ENCODE measurements around the gene CXXC5.
"Not testable (repeated sequence)": the region's sequence is repeated elsewhere in the genome, so short reads cannot be mapped to it uniquely, and the experiment has no call there.

The CXXC5 gene

DNA sequence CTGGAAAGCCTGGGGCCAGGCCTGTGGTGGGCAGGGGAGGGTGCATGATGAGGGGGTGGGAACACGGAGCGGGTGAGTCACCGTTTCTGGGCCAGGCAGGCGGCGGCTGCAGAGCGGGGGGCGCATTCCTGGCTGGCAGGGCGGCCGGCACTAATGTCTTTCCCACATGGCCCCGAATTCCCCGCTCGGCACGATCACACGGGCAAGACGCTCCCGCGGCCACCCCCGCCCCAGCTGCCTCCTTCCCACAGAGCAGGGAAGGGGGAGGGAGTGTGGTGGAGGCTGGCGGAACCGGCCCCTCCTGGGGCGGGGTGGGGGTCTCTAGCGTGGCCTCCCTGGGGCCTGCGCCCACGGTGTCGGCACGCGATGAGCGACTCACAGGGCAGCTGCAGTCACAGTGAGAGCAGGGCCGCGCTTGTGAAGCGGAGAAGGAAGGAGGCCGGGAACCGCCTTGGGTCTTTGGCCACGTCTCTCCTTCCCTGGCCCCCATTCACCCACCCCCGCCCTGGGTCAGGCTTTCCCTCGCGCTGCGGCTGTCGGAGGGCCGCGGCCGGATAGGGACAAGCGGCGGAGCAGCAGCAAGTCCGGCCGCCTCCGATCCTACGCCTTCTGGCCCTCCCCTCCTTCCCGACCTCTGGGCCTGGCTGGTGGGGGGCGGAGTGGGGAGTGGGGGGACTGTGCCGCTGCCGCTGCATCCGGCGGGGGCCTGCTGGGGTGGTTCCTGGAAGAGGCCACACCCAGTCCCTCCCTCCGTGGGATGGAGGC is 48.9 kb downstream of the CXXC5 start:
- peak; percentile 82 for DNase-seq

DNA sequence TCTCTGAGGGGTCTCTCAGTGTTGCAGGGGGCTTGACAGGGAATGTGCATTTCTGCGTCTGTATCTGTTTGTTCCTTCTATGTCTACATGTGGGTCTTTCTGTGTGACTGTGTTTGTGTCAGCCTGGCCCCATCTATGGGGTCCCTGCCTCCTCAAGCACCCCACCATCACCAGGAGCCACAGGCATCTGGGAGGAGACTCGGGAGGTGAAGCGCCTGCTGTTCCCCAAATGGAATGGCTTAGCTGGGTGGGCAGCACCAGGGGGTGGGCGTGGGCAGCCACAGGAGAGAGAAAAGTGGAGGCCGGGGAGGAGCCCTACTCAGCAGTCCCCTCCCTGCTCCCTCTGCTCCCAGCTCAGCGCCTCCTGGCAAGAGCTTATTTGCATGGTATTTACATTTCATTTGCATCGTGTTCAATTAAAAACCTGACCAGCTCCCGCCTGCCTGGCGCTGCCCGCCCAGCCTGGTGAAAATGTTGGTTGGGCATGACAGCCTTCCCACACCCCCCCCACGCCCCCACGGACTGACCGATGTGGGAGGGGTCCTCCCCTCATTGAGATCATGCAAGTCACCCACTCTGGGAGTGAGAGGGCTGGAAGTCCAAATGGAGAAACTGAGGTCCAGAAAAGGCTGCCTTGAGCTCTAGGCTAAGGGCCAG is 50.5 kb downstream of the CXXC5 start:
- DNase-seq, result peak; percentile 82

DNA sequence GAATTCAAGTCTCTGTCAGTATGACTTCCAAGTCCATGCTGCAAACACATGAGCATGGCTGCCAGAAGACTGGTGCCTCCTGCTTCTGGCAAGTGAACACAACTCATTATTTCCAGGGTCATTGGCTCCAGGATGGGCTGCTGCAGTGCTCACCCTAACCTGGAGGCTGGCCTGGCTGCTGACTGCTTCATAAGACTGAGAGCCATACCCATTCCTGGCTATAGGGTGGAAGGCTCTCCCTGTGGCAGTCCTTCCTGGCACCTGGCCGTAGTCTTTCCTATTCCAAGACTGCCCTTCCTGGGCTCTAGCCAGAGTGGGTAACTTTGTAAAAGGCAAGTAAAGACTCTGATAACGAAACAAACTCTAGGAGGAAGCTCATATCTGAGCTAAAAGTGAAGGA is 51.2 kb downstream of the CXXC5 start:
- peak; percentile 46 for DNase-seq

DNA sequence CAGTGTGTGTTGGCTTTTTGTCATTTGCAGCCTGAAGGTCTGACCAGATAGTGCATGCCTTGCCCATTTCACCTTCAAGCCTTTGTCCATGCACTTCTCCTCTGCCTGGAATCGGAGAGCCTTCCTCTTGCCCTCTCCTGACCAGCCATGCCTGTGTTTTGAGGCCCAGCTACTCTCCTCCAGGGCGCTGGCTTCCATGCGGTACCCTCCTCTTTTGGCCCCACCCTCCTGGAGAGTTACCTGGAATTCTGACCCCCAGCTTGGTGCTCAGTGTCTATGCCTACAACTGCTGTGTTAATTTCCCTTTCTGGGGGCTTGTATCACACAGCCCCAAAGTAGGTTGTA is 52.5 kb downstream of the CXXC5 start:
- peak; percentile 59 for DNase-seq

DNA sequence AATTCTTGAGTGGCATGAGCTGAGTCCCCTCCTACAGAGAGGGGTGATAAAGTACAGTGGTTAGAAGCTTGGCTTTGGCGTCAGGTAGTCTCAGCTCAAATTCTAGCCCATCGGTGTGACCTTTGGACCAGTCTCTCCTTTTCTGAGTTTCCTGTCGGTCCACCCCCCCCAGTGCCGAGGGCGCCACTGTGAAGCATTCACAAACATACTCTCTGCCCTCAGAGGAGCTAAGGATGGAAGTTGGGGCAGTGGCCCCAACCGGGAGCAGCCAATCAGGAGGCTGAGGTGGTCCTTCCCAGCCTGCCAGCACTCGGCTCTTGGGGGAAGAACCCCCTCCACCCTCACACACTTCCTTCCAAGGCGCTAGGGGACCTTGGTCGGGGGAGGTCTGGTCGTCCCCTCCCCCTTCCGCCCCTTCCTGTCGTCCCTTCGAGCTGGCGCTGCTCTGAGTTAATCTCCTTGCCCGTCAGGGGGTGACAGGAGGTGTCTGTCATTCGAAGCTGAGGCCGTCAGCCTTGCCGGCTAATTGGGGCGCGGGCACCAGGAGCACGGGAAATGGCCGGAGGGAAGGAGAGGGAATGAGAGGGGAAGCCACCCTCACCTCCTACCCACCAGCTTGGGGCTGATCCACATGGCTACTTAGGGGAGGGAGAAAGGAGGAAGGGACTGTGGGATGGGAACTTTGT is 53.0 kb downstream of the CXXC5 start:
- peak; percentile 82 for DNase-seq

DNA sequence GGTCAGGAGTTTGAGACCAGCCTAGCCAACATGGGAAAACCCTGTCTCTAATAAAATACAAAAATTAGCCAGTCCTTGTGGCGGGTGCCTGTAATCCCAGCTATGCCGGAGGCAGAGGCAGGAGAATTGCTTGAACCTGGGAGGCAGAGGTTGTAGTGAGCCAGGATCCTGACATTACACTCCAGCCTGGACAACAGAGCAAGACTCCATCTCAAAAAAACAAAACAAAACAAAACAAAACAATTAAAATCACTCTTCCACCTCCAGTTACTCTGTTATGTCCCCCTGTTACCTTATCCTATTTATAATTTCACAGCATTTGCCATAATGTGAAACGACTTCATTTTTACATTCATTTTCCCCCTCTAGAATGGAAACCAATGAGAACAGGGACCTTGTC is 54.4 kb downstream of the CXXC5 start:
- no peak for DNase-seq

DNA sequence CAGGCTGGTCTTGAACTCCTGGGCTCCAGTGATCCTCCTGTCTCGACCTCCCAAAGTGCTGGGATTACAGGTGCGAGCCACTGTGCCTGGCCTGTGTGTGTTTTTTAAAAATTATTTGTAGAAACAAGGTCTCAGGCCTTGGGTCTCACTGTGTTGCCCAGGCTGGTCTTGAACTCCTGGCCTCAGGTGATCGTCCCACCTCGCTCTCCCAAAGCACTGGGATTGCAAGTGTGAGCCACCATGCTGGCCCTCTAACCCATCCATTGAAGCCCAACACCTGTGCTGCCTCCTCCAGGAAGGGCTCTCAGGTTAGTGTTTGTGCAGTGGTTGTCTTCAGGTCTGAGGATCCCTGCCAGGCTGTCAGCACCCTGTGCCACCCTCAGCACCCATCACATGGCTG is 56.6 kb downstream of the CXXC5 start:
- DNase-seq, result no peak

DNA sequence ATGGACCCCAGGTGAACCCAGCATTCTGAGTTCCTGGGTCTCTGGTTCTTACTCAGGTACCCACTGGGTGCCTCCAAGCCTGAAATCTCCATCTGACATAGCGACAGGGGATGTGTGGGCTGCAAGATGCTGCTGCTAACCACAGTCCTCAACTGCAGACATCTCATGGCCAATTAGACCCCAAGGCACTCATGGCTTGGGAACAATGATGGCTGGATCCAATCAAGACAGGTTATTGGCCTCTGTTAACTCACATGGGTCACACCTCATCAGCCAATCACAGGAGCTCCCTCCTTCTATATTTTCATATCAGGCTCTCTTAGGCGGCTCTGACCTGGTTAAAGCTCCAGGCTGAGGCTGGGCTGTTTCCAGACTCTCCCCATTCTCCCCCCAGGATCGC is 57.0 kb downstream of the CXXC5 start:
- no peak for DNase-seq

DNA sequence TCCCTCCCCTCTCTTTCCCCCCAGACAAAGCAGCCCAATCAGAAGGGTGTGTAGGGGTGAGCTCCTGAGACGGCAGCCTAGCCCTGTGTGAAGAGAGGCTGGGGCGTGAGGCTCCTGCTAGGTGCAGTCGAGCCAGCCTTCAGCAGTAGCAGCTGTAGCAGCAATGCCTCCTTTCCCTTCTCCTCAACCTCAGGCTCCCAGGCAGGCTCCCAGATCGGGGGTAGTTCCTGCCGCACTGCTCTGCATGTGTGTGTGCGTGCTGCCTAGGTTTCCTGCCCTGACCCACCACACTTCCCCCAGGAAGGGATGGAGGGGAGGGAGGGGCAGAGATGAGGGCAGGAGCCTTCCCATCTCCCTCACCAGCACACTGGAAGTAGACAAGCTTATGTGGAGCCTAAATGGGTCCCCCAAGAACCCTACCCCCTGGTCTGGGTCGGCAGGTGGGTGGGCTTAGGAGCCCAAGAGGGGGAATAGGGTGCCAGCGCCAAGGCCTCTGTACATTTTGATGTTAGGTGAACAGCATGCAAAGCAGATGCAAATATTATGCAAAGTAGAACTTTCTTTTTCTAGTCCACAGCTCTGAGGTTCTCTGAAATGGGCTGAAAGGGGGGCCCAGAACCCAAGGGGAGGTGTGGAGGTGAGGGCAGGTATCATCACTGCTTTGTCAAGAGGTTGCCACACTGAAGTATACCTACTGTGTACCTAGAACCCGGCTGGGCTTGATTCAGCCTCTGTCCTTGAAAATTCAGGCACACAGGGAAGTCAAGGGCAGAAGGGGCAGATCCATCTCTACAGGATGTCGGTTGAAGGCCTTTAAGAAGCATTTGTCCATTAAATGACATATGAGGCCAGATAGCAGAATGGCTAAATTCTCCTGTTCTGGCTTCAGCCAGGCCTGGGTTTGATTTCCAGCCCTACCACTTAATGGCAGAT is 57.8 kb downstream of the CXXC5 start:
- no peak for DNase-seq

DNA sequence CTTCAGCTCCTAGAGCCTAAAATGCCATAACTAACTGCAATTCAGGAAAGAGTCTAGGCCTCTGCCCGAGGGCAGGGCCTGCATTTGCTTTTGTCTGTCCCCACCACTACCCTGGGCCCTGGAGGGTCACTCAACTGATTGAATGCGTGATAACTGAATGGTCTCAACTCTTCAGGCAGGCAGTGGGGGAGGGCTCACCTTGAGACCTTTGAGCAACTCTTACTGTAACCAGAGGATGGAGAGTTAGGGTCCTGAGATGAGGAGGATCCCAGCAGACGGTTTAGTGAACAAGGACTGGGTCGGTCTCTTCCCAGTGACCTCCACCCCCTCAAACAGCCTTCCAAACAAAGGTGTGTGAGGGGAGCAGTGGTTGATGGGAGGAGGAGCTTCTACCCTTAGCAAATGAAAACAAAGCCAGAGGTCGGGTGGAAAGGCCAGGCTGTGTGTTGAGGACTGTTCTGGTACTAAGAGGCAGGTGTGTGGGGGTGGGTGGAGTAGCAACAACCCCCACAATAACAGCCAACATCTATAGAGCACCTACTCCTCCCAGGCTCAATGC is 59.4 kb downstream of the CXXC5 start:
- DNase-seq, result peak; percentile 52

DNA sequence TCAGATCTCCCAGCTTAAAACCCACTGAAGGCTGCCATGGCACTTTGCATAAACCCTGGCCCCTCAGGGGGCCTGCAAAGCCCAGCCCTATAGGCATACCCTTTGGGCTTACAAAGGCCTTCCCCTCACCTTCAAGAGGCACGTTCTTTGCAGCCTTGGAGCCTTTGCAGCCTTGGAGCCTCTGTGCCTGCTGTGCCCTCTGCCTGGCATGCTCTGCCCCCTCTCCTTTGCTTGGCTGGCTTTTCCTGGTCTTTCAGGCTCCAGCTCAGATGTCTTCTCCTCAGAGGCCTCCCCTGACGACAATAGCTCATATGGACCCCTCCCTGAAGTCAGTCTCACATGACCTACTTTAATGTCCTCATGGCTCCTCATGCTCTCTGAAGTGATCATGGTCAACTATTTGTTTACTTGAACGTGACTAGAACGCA is 60.3 kb downstream of the CXXC5 start:
- DNase-seq, result peak; percentile 73

DNA sequence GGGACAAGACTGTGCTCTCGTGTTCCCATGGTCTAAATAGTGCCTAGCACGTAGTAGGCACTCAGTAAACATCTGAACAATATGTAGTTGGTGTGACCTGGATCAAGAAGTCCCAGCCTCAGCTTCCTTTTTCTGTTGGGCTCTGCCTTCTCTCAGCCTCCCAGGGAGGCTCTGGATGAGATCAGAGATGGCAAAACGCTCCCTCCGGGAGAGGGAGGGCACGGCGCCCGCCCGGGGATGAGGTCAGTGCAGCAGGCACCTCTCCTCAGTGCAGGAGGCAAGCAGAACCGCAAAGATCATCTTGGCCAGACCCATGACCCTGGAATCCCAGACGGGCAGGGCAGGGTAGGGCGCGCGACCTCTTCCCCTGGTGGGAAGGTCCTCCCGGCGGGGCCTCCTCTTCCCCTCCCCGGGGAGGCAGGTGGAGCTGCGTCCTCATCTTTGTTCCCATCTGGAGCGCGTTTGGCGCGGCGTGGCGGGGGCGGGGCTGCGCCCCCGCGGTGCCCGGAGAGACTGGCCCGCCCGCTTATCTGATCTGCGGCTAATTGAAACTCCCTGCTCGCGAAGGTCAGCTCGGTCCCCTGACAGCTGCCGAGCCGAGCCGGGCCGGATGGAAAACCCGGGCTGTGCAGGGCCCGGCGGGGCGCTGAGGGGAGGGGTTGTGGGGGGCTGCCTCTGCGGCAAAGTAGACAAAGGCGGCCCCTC is 60.9 kb downstream of the CXXC5 start:
- peak; percentile 96 for DNase-seq

DNA sequence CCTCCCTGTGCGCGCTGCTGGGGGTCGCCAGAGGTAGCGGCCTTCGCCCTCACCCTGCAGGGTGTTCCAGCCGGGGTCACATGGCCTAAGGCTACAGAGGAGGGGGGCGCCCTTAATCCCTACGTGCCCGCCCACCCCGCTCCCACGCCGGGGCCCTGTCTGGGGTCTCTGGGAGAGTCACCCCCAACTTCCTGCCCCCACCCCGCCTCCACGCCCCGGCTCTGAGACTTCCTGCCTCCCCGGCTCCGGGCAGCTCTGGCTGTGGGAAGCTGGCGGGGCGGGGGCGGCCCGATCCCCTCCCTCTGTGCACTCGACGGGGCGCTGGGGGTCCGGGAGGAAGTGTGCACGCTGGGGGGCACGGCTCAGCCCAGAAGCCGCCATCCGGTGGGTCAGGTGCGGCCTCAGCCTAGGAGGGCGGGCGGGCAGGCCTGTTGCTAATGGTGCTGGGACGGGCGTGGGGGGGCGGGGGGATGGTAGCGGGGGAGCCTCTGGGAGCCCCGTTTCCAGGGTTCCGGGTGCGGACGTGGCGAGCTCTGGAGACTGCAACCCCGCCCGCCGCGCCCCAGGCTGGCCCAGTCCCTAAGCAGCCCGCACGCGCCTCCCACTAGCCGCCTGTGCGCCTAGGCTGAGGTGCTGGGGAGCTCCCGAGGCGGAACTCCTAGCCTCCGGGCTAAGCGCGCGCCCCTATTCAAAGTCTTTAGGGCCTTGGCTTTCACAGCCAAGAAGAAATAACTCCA is 61.6 kb downstream of the CXXC5 start:
- DNase-seq, result peak; percentile 78

DNA sequence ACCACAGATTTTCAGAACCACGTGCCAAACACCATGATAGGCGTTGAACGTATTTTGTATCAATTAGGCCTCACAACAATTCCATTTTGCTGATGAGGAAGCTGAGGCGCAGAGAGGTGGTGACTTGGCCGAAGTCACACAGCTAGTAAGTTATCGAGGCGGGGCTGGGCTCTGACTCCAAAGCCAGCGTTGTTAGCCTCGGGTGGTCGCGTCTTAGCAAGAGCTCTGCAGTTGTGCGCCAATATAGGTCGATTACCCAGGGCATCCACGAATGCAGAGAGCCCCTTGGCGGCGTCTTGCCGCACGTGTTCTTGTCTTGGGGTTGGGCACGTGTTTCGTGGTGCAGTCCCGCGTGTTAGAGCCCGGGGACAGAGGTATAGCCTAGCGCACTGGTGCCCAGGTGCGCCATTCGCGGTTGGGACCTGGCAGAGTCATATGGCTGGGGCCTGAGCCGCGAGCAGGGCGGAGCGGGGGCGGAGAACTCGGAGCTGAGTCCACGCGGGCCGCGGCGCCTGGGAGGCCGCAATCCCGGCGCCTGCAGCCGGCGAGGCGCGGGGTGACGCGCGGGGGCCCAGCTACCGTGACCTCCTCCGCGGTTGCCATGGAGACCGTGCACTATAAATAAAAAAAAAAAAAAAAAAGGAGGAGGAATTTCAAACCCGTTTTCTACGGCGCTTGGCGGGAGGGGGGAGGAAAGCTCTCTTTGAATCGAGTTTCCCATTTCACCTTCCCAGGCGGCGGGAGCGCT is 62.3 kb downstream of the CXXC5 start:
- peak; percentile 97 for DNase-seq

DNA sequence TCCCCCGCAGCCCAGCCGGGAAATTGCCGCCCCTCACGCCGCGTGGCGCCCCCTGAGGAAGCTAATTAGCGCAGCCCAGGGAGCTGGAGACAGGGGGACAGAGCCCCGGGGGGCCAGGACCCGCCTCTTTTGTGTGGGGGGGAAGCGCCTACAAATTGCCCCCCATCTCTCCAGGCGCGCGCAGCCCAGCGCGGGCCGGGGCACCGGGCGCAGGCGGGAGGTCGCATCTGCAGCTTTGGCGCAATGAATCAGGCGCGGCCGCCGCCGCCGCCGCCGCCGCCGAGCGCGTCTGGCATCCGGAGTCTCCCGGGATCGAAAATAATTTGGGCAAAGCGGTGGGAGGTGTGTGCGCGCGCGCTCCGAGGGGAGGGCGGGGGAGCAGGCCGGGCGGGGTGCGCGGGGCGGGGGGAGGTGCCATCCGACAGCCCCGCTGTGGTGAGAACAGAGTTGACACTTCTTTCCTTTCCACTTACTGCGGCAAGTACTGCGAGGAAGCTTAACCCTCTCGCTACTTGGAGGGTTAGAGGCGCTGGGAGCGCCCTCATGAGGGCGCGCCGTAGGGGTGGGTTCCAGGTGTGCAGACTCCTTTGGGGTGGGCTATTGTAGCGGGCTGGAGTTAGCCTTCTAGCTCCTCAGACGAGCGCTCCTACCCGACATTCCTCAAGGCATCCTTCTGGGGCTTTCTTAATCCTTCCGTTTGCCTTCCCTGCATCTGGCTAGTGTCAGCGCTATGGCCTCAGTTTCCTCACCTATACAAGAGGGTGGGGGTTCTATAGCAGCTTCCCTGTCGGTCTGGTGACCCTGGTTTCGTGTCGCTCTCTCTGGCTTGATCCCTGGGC is 63.1 kb downstream of the CXXC5 start:
- DNase-seq, result peak; percentile 79

DNA sequence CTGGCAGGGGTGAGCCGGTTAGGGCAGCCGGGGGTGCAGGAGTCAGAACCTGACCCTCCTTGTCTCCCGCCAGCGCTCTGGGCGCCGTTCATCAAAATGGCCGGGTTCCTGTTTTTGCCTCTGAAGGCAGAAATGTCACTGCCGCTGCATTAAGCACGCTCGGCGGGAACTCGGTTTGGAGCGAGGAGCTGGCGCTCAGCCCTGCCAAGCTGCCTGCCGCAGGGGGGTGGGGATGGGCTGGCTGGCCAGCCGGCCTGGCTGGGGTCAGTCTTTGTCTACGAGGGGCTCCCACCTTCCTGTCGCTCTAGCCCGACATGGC is 63.7 kb downstream of the CXXC5 start:
- DNase-seq, result no peak

DNA sequence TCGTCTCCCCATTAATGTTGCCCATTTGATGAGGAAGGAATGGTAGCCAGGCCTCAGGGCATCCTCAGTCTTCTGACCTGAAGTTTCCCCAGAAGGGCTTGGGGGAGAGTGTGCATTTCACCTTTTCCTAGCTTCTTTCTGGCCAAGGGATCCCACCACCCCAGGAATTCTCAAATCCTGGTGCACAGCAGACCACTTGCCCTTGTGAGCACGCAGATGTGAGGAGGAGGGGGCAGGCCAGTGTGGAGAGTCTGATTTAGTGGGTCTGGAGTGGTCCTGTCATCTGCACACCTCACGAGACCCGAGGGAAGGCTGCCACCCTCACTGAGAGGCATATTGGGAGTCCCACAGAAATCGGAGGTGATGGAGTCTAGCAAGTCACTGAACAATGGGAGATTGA is 64.3 kb downstream of the CXXC5 start:
- no peak for DNase-seq

DNA sequence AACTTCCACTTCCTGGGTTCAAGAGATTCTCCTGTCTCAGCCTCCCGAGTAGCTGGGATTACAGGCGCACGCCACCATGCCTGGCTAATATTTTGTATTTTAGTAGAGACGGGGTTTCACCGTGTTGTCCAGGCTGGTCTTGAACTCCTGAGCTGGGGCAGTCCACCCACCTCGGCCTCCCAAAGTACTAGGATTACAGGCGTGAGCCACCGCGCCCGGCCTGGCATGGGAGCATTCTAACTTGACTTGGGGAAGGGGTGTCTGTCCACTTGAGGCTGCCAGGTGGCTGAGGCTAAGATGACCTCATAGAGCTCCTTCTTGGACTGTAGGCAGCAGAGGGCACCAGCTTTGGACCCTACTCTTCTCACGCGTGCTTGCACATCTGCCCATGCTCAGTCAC is 65.7 kb downstream of the CXXC5 start:
- not testable (repeated sequence) for DNase-seq

DNA sequence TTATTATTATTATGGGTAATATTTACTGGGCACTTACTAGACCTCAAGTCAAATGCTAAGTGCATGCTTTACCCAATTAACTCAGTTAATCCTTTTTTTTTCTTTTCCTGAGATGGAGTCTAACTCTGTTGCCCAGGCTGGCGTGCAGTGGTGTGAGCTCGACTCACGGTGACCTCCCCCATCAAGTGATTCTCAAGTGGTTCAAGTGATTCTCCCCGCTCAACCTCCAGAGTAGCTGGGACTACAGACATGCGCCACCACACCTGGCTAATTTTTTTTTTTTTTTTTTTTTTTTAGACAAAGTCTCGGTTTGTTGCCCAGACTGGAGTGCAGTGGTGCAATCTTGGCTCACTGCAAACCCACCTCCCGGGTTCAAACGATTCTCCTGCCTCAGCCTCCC is 69.1 kb downstream of the CXXC5 start:
- peak; percentile 38 for DNase-seq

DNA sequence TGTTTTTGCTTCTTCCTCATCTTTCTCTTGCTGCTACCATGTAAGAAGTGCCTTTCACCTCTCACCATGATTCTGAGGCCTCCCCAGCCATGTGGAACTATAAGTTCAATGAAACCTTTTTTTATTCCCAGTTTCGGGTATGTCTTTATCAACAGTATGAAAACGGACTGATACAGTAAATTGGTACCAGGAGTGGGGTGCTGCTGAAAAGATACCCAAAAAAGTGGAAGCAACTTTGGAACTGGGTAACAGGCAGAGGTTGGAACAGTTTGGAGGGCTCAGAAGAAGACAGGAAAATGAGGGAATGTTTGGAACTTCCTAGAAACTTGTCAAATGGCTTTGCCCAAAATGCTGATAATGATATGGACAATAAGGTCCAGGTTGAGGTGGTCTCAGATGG is 70.3 kb downstream of the CXXC5 start:
- not testable (repeated sequence) for DNase-seq
